KMS-11 (cell line): ENCODE measurements around the gene ST13.

ENCODE experiments used
- H2AFZ ChIP-seq: fragments of 200-600 bp; sonication (generic); 2 replicates; pipeline ENCODE4 v1.6.1; 2016; ENCODE audit warnings: antibody characterized with exemption, mixed run types, low read depth
- H3K27ac ChIP-seq: fragments of 200-600 bp; sonication (generic); 2 replicates; pipeline ENCODE4 v1.6.1; 2016; ENCODE audit warnings: mild to moderate bottlenecking, mixed run types
- H3K27me3 ChIP-seq: fragments of 200-600 bp; sonication (generic); 2 replicates; pipeline ENCODE4 v1.6.1; 2017; ENCODE audit warnings: mild to moderate bottlenecking, low read depth, mixed run types, moderate library complexity; ENCODE audit not compliant: insufficient read depth
- H3K36me3 ChIP-seq: fragments of 200-600 bp; sonication (generic); 2 replicates; pipeline ENCODE4 v1.6.1; 2017; ENCODE audit warnings: mild to moderate bottlenecking, mixed run types; ENCODE audit not compliant: insufficient read depth
- H3K4me1 ChIP-seq: fragments of 200-600 bp; sonication (generic); 2 replicates; pipeline ENCODE4 v1.6.1; 2016; ENCODE audit warnings: mild to moderate bottlenecking, low read depth, mixed run types; ENCODE audit not compliant: poor library complexity, severe bottlenecking
- H3K4me2 ChIP-seq: fragments of 200-600 bp; sonication (generic); 2 replicates; pipeline ENCODE4 v1.7.0; 2016; ENCODE audit warnings: mild to moderate bottlenecking, mixed run types
- H3K4me3 ChIP-seq: fragments of 200-600 bp; sonication (generic); IDR thresholded peaks from 2 replicates; pipeline ENCODE4 v1.6.1; 2017; ENCODE audit warnings: low read depth, low read length, mixed read lengths; ENCODE audit not compliant: insufficient read depth
- H3K79me2 ChIP-seq: fragments of 200-600 bp; sonication (generic); 2 replicates; pipeline ENCODE4 v1.6.1; 2016; ENCODE audit warnings: low read depth, mixed run types; ENCODE audit not compliant: insufficient read depth
- H3K9ac ChIP-seq: fragments of 200-600 bp; sonication (generic); 2 replicates; pipeline ENCODE4 v1.6.1; 2016; ENCODE audit warnings: mild to moderate bottlenecking, mixed run types
- H4K20me1 ChIP-seq: fragments of 200-600 bp; sonication (generic); 2 replicates; pipeline ENCODE4 v1.6.1; 2016; ENCODE audit warnings: mild to moderate bottlenecking, mixed run types; ENCODE audit not compliant: insufficient read depth
- TF ChIP-seq, protein P1 (sequence below): fragments of 200-600 bp; sonication (generic); conservative IDR thresholded peaks from 2 replicates; pipeline ENCODE4 v1.6.1; 2017; ENCODE audit warnings: low read depth, mild to moderate bottlenecking, antibody characterized with exemption, low read length, moderate library complexity, mixed read lengths

Gene ST13

GRCh38 chr22:40862537-40862936, 6.1 kb upstream of the ST13 start:
- H3K79me2 ChIP-seq = peaks cover 46% of the 10 kb centered on the region
- peaks cover 14% of the 10 kb centered on the region for H3K4me1 ChIP-seq
- no peaks in the 10 kb centered on the region for H3K27me3 ChIP-seq

GRCh38 chr22:40862013-40862412, 5.6 kb upstream of the ST13 start, which contains the start of gene DNAJB7:
DNAJB7 (minus strand) TSS chr22:40862113; CDS start chr22:40861994, 119 bp downstream.
- H3K36me3 ChIP-seq = no peaks in the 10 kb centered on the region
- H3K4me1 ChIP-seq = peaks cover 14% of the 10 kb centered on the region
- H3K4me3 ChIP-seq = no peak within 1 kb of the TSS
- H3K9ac ChIP-seq = no peak within 1 kb of the TSS
- peaks cover 51% of the 10 kb centered on the region for H3K79me2 ChIP-seq
- H3K4me2 ChIP-seq = no peak within 1 kb of the TSS
- TF ChIP-seq, protein P1, sequence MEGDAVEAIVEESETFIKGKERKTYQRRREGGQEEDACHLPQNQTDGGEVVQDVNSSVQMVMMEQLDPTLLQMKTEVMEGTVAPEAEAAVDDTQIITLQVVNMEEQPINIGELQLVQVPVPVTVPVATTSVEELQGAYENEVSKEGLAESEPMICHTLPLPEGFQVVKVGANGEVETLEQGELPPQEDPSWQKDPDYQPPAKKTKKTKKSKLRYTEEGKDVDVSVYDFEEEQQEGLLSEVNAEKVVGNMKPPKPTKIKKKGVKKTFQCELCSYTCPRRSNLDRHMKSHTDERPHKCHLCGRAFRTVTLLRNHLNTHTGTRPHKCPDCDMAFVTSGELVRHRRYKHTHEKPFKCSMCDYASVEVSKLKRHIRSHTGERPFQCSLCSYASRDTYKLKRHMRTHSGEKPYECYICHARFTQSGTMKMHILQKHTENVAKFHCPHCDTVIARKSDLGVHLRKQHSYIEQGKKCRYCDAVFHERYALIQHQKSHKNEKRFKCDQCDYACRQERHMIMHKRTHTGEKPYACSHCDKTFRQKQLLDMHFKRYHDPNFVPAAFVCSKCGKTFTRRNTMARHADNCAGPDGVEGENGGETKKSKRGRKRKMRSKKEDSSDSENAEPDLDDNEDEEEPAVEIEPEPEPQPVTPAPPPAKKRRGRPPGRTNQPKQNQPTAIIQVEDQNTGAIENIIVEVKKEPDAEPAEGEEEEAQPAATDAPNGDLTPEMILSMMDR = no peak
- no peaks in the 10 kb centered on the region for H4K20me1 ChIP-seq
- H3K27me3 ChIP-seq = no peaks in the 10 kb centered on the region
- H2AFZ ChIP-seq = no peak within 1 kb of the TSS
- H3K27ac ChIP-seq = no peak within 1 kb of the TSS

More at GRCh38 chr22:40862537-40862936, 6.1 kb upstream of the ST13 start:
- Histone ChIP-seq H4K20me1 (no peaks in the 10 kb centered on the region), H3K4me3 (no peak overlapping the region), H3K9ac (no peak overlapping the region), H2AFZ (no peak overlapping the region), H3K27ac (no peak overlapping the region), H3K36me3 (no peaks in the 10 kb centered on the region), H3K4me2 (no peak overlapping the region)
- TF ChIP-seq, protein P1 = no peak

GRCh38 chr22:40857309-40857855, 943 bp upstream of the ST13 start:
- Histone ChIP-seq H3K79me2 (peaks cover 77% of the 10 kb centered on the region), H3K4me1 (peaks cover 44% of the 10 kb centered on the region), H3K4me3 (no peak overlapping the region), H3K9ac (peak overlapping the region; percentile 84), H3K27me3 (no peaks in the 10 kb centered on the region), H4K20me1 (peaks cover 10% of the 10 kb centered on the region), H2AFZ (peak overlapping the region; percentile 52; the same call in 1 of the 2 replicates), H3K36me3 (no peaks in the 10 kb centered on the region), H3K27ac (peak overlapping the region; percentile 85), H3K4me2 (peak overlapping the region; percentile 91)
- TF ChIP-seq, protein P1 = no peak

GRCh38 chr22:40855979-40856512, 393 bp downstream of the ST13 start:
- Histone ChIP-seq H3K4me1 (peaks cover 48% of the 10 kb centered on the region), H3K36me3 (no peaks in the 10 kb centered on the region), H3K4me3 (no peak overlapping the region), H3K27ac (peak overlapping the region; percentile 85), H4K20me1 (peaks cover 18% of the 10 kb centered on the region), H3K4me2 (peak overlapping the region; percentile 98), H3K9ac (peak overlapping the region; percentile 84), H2AFZ (peak overlapping the region; percentile 50), H3K27me3 (no peaks in the 10 kb centered on the region), H3K79me2 (peaks cover 89% of the 10 kb centered on the region)
- TF ChIP-seq, protein P1 = no peak
